Measurements from ENCODE around the gene RPL21.

- TF ChIP-seq CTCF (IDR thresholded peaks at IDR 0.05) (no peak), POLR2AphosphoS5 (IDR thresholded peaks at IDR 0.05) (no peak), POLR2A (IDR thresholded peaks at IDR 0.05) (no peak), EP300 (IDR thresholded peaks at IDR 0.05; ENCODE audit: low read depth) (no peak)
Observed at GRCh38 chr13:27288392-27288791, 37.0 kb downstream of the RPL21 start.

Measured in transverse colon (tissue), 4 donors.